ENCODE results near the gene NDEL1. TPM values are rescaled to one million over a fixed set of nuclear protein-coding genes. Genes with fewer than 3 reads are reported as not detected.

Gene NDEL1
- total and polyA plus RNA-seq, 10 donors = 11.6 to 141 (median 81.9) TPM

DNA sequence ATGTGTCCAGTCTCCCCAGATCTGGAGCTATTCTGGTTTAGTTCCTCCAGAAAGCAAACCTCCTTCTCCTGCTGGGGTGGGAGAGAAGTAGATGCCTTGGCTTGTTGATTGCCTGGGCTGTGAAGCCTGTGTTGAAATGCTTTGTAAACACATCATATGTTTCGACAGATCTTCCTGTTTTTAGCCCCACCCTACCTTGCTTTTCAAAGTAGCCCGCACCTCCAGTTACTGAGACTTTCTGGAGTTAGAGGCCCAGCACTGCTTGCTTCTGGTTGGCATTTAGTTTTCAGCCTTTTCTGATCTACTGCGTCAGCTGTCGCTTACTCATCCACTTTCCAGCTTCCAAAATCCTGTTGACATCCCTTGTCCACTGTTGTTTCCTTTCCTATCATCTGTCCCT is 17.9 kb upstream of the NDEL1 start:
- Histone ChIP-seq H3K4me3 (peak overlapping the region in 1 of 8 donors; percentile 54), H3K27ac (peak overlapping the region in 7 of 8 donors; percentile 52 to 91 (median 82)), H3K36me3 (no peaks in the 10 kb centered on the region), H3K27me3 (replicated peaks in 1 of 7) (peaks cover 0 to 40% (median 4%) of the 10 kb centered on the region in 7 donors), H3K4me1 (peaks cover 0 to 44% (median 13%) of the 10 kb centered on the region in 6 donors), H3K9me3 (peaks cover 0 to 5% (median 0%) of the 10 kb centered on the region in 8 donors)
- intact Hi-C loops (cut with DNase I; ENCODE audit: low total_unique reads) = no loop called here
- 65 to 90% (median 81%) methylated on average over 4 of the region's 4 CpGs for WGBS, 5 donors
- no peak for DNase-seq
- peak in 1 of 11 experiments; percentile 21 for TF ChIP-seq CTCF (IDR thresholded peaks at IDR 0.05 in 8 of 11, conservative IDR thresholded peaks at IDR 0.05 in 3 of 11)
- peak in 1 of 3 donors; percentile 77 for TF ChIP-seq POLR2AphosphoS5 (IDR thresholded peaks at IDR 0.05)
- no peak for TF ChIP-seq POLR2A (IDR thresholded peaks at IDR 0.05)

GRCh38 chr17:8418471-8418870 is 17.2 kb upstream of the NDEL1 start:
- peaks cover 0 to 40% (median 4%) of the 10 kb centered on the region in 7 donors for H3K27me3 ChIP-seq (replicated peaks in 1 of 7)
- H3K36me3 ChIP-seq = no peaks in the 10 kb centered on the region
- WGBS, 5 donors = 53 to 64% (median 61%) methylated on average over 1 of the region's 1 CpG
- H3K27ac ChIP-seq = peak overlapping the region in 7 of 8 donors; percentile 52 to 91 (median 82)
- no peak for DNase-seq
- peaks cover 0 to 5% (median 0%) of the 10 kb centered on the region in 8 donors for H3K9me3 ChIP-seq
- intact Hi-C loops (cut with DNase I; ENCODE audit: low total_unique reads) = no loop called here
- TF ChIP-seq POLR2A (IDR thresholded peaks at IDR 0.05) (no peak), POLR2AphosphoS5 (IDR thresholded peaks at IDR 0.05) (no peak), CTCF (IDR thresholded peaks at IDR 0.05 in 8 of 11, conservative IDR thresholded peaks at IDR 0.05 in 3 of 11) (no peak)
- H3K4me1 ChIP-seq = peaks cover 0 to 44% (median 13%) of the 10 kb centered on the region in 6 donors
- H3K4me3 ChIP-seq = peak overlapping the region in 1 of 8 donors; percentile 54

GRCh38 chr17:8419305-8419704 is 16.4 kb upstream of the NDEL1 start:
- 41 to 60% (median 52%) methylated on average over 1 of the region's 1 CpG for WGBS, 5 donors
- no peak for TF ChIP-seq POLR2A (IDR thresholded peaks at IDR 0.05)
- no peak for TF ChIP-seq POLR2AphosphoS5 (IDR thresholded peaks at IDR 0.05)
- TF ChIP-seq CTCF (IDR thresholded peaks at IDR 0.05 in 8 of 11, conservative IDR thresholded peaks at IDR 0.05 in 3 of 11) = no peak
- no peaks in the 10 kb centered on the region for H3K36me3 ChIP-seq
- peaks cover 0 to 44% (median 13%) of the 10 kb centered on the region in 6 donors for H3K4me1 ChIP-seq
- peaks cover 0 to 5% (median 0%) of the 10 kb centered on the region in 8 donors for H3K9me3 ChIP-seq
- intact Hi-C loops (cut with DNase I; ENCODE audit: low total_unique reads) = no loop called here
- peak overlapping the region in 7 of 8 donors; percentile 46 to 91 (median 82) for H3K27ac ChIP-seq
- DNase-seq = no peak
- H3K27me3 ChIP-seq (replicated peaks in 1 of 7) = peaks cover 0 to 40% (median 4%) of the 10 kb centered on the region in 7 donors
- peak overlapping the region in 1 of 8 donors; percentile 41 for H3K4me3 ChIP-seq

DNA sequence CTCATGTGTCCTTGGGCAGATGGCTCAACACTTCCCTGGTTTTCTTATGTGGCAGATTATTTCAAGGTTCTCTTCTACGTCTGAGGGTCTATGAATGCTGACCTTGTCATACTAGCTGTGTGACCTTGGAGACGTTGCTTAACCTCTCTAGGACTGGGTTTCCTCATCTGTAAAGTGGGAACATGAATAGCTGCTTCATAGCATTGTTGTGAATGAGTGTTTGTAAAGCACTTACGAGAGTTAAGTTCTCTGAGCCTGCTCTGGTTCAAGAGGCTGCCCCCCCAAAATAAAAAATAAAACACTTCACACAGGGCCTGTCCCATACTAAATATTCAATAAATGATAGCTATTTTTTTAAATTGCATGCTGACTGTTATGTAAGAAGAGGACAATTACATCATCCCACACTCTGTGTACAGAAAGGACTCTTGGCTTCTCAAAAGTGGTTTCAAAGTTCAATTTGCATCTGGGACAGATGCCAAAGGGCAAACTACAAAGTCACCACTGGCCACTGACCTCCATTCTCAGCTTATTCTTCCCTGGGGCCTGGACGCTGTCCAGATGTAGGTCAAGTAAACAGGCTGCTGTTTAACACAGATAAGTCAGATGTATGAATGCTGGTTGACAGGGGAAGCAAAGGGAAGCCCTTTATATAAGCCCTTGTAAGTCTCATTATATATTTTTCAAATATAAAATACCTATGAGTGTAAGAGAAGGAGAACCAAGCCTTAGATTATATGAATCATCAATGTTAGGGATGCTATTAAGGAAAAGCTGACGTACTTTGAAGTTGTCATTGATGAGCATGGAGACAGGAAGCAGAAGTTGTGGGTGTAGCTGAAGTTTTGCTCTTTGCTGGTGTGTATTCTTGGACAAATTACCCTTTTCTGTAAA is 15.4 kb upstream of the NDEL1 start:
- Histone ChIP-seq H3K4me3 (peak overlapping the region in 1 of 8 donors; percentile 41), H3K4me1 (peaks cover 0 to 44% (median 13%) of the 10 kb centered on the region in 6 donors), H3K9me3 (peaks cover 0 to 5% (median 0%) of the 10 kb centered on the region in 8 donors), H3K27me3 (replicated peaks in 1 of 7) (peaks cover 0 to 37% (median 4%) of the 10 kb centered on the region in 7 donors), H3K27ac (peak overlapping the region in 7 of 8 donors; percentile 46 to 91 (median 82)), H3K36me3 (no peaks in the 10 kb centered on the region)
- TF ChIP-seq POLR2AphosphoS5 (IDR thresholded peaks at IDR 0.05) (peak in 1 of 3 donors; percentile 79), POLR2A (IDR thresholded peaks at IDR 0.05) (no peak), CTCF (IDR thresholded peaks at IDR 0.05 in 8 of 11, conservative IDR thresholded peaks at IDR 0.05 in 3 of 11) (no peak)
- WGBS, 5 donors = 19 to 45% (median 23%) methylated on average over 5 of the region's 5 CpGs
- DNase-seq = no peak
- intact Hi-C loops (cut with DNase I; ENCODE audit: low total_unique reads) = no loop called here

Data from spleen (tissue), 11 donors.